CD4-positive, alpha-beta T cell treated with Interleukin-10 for 1 hour (primary cell): ENCODE results near the gene TLE4.

Experiments
- DNase-seq: peaks from one replicate; pipeline ENCODE4 v3.0.0-alpha.2; 2020

The TLE4 gene

GRCh38 chr9:79571309-79572031 lies at the start of gene TLE4:
TLE4 (plus strand) TSS chr9:79571965; CDS start chr9:79572791, 826 bp downstream.
- peak; percentile 100 for DNase-seq

- DNase-seq: no peak
Measured at GRCh38 chr9:79522793-79523192, 49.0 kb upstream of the TLE4 start.

GRCh38 chr9:79524266-79524665 lies 47.5 kb upstream of the TLE4 start:
- DNase-seq: no peak

DNA sequence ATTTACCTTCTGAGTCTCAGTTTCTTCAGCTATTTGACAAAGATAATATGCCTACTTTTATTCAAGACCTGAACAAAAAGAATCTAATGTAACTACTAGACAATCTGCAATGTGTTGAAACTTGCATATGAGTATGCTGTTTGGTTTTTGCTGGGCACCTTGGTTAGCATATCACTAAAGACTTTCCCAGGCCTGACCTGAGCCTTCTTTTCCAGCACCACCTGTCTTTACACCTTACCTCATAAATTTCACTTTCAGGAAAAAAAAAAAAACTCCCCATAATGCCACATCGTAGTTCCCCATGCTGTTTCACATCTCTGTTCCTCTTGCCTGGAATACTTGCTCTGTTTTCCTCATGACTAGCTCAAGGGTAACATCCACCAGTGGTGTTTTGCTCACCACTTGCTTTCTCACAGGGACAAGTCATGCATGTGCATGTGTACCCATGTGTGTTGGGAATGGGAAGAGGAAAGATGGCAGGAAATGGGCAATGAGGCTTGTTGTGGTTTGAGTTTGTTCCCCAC lies 45.6 kb upstream of the TLE4 start:
- DNase-seq: no peak

DNA sequence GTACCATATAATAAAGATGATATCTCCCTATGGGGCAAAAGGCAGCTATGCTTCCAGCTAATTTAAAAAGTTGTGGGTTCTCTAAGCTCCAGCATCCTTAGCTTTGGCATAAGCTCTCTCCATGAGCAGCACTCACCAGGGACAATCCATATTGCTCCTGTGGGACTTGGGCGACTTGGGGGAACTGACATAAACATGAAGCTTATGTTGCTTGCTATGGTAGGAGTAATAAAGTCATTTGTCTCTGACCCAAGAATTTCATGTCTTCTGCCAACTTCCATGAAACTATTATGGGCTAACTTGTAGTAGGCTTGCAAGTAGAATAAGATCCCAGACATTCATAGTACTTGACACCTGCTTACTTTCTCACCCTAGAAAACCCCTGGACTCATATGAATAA lies 36.2 kb upstream of the TLE4 start:
- no peak for DNase-seq

- no peak for DNase-seq
Measured at GRCh38 chr9:79537838-79538237, 33.9 kb upstream of the TLE4 start.

GRCh38 chr9:79542735-79543620 lies 28.8 kb upstream of the TLE4 start:
- DNase-seq: no peak

DNA sequence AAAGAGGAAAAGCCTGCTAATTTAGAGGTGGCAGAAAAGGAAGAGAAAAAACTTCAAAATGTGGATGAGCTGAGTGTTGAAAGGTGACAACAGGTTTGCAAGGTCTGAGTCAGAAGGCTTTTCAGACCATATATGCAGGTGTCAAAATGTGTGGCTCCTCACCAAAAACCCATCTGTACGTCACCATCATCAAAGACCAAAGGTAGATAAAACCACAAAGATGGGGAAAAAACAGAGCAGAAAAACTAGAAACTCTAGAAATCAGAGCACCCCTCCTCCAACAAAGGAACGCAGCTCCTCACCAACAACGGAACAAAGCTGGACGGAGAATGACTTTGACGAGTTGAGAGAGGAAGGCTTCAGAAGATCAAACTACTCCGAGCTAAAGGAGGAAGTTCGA lies 27.4 kb upstream of the TLE4 start:
- peak; percentile 20 for DNase-seq

GRCh38 chr9:79551586-79551985 lies 20.2 kb upstream of the TLE4 start:
- no peak for DNase-seq

DNA sequence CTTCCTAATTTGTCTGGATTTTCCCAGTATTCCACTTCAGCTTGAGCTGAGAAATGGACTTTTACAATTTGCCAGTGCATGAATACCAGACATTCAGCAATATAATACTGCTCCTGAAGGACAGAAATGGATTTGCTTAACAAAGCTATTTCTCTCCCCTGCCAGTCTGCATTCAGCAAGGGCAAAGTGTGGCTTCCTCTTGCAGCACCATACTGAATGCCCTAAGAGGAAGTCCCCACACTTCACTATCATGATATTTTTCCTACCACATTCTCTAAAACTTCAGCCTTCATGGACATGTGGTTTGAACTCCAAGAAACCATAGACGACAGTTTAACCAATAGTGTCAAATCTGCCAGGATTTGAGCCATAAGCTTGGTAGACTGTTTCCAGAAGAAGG lies 19.8 kb upstream of the TLE4 start:
- DNase-seq: no peak

DNA sequence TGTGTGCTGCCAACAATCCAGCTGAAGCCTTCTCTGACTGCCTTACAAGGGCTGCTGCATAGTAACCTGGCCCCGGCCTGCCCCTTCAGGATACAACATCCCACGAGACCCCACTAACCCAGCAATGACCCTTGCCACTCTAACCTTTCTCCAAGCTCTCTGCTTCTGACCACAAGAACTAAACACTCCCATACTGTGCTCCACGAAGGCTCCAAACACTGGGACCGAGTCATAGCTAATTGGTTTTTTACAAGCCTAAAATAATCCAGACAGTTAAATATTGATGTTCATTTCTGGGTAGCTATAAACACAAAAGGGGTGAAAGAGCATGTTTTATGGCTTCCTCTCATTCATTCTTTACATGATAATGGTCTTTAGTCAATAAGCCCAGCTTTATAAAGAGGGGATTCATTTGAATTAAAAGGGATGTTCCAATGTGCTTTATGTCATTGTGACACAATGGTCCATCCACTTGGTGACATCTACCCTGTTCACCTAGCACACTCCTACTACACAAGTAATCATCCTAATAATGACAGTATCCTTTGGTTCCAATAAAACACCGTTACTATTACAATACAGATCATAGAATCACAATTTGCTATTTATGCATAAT lies 16.2 kb upstream of the TLE4 start:
- no peak for DNase-seq

GRCh38 chr9:79559495-79560181 lies 12.1 kb upstream of the TLE4 start:
- DNase-seq: no peak

- DNase-seq: no peak
Measured at GRCh38 chr9:79562749-79563386, 8.9 kb upstream of the TLE4 start.

DNA sequence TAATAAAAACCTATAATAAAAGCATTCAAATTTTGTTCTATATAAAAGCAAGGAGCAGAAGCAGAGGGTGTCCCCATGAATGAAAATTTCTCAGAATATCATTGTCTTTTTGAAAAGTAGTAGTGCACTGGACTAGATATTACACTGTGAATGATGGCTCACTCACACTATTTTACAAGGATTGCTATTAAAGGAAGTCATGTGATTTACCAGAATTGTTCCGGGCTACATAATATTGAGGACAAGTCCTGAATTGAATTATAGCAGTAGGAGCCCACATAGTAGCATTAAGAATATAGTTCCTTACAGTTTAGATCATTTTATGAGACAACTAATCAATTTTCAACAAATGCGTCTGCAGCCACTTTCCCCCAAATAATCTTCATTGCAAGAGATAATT lies 7.7 kb upstream of the TLE4 start:
- no peak for DNase-seq

GRCh38 chr9:79565245-79565644 lies 6.5 kb upstream of the TLE4 start:
- DNase-seq: no peak

DNA sequence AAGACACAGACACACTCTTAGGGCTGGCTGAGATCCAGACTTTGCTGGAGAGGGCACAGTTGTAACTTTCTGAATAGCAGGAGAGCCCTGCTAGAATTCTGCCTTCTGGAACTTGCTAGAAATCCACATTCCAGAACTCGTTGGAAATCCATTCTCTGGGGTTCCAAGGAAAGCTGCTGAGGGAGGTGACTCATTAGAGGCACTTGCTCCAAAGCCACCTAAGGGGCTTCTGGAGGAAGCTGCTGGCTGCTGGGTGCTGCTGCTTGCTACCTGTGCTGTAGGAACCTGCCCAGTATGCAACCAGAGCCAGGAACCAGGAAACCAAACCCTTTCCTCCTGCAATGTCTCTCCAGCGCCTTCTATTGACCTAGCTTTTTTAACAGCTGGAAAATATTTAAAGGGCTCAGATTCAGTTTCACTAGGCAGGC lies 4.1 kb upstream of the TLE4 start:
- DNase-seq: no peak

DNA sequence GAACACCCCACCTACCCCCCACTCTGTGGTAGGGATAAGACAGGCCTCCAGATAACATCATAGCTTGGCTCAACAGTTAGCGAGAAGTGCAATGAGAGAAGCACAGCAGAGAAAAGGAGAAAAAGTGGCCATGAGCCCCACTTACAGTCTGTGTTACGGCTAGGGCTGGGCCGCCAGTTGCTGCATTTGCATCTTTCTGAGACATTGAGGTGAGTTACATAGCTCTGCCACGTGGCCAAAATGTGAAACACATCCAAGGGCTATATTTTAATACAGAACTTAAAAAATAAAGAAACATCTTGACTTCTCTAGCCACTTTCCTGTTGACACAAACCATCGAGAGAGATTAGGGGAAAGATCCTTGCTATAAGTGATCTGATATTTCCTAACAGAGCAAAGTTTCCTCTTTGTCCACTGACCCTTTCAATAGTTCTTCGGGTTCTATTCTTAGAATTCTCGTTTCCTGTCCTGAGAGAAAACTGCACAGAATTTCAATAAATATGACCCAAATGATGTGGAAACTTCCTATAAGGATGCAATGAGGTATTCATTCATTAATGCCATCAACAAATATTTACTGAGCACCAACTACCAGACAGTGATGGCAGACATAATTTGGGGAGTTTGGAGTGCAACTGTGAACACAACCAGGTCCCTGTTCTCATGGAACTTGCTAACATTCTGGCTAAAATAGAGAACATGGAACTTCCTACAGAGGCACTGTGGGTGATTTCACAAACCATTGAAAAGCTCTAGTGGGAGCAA lies 3.2 kb upstream of the TLE4 start:
- no peak for DNase-seq

DNA sequence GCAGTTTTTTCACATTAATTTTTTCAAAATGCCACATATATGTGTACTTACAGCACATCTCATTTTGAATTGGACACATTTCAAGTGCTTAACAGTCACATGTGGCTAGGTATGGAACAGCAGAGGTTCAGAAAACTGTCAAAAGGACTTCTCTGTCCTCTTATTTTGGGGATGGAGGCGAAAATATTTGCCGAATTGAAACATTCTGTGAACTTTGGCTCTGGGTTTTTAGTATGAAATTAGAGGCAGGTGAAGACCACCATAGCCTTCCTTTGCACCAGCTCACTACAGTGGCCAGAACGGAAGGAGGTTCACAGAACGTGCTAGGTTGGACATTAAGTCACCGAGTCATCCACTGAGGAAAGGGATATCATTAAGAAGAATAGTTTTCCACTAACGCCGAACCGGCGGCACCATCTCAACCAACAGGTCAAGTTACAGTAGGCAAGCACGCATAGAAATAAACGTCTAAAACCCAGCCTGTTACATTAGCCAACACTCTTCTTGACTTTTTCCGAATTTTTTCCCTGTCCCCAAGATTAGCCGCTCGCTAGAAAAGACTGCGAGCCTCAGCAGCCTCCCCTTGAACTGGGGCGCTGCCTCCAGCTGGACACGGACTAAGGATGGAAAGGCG lies 1.8 kb upstream of the TLE4 start:
- no peak for DNase-seq

- peak; percentile 28 for DNase-seq
Measured at GRCh38 chr9:79570448-79571308, 1.1 kb upstream of the TLE4 start.

- no peak for DNase-seq
Measured at GRCh38 chr9:79572032-79572607, 355 bp downstream of the TLE4 start.
